Retinal pigment epithelial cell (primary cell): ENCODE measurements around the gene BEST1.
"Not testable (repeated sequence)": the region's sequence is repeated elsewhere in the genome, so short reads cannot be mapped to it uniquely, and the experiment has no call there.

Source experiments
- DNase-seq: peaks from one replicate; pipeline ENCODE4 v3.0.0-alpha.2; 2010; ENCODE audit warnings: low read depth
- H3K4me3 ChIP-seq: 2 replicates; pipeline ENCODE4 v1.5.1; 2011; ENCODE audit warnings: mild to moderate bottlenecking, low read length, control low read depth, moderate library complexity
- TF ChIP-seq, protein P1 (sequence below): conservative IDR thresholded peaks from 2 replicates; pipeline ENCODE4 v1.5.1; 2011; ENCODE audit warnings: low read depth, low read length, control low read depth, inconsistent platforms

Gene BEST1

DNA sequence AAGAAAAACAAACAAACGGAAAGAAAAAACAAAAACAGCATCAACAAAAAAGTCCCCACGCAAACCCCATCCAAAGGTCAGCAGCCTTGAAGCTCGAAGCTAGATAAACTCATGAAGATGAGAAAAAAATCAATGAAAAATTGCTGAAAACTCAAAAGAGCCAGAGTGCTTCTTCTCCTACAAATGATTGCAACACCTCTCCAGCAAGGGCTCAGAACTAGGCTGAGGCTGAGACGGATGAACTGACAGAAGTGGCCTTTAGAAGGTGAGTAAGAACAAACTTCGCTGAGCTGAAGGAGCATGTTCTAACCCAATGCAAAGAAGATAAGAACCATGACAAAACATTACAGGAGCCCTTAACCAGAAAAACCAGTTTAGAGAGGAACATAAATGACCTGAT is 35.7 kb downstream of the BEST1 start:
- no peak overlapping the region for H3K4me3 ChIP-seq
- DNase-seq = no peak
- TF ChIP-seq, protein P1, sequence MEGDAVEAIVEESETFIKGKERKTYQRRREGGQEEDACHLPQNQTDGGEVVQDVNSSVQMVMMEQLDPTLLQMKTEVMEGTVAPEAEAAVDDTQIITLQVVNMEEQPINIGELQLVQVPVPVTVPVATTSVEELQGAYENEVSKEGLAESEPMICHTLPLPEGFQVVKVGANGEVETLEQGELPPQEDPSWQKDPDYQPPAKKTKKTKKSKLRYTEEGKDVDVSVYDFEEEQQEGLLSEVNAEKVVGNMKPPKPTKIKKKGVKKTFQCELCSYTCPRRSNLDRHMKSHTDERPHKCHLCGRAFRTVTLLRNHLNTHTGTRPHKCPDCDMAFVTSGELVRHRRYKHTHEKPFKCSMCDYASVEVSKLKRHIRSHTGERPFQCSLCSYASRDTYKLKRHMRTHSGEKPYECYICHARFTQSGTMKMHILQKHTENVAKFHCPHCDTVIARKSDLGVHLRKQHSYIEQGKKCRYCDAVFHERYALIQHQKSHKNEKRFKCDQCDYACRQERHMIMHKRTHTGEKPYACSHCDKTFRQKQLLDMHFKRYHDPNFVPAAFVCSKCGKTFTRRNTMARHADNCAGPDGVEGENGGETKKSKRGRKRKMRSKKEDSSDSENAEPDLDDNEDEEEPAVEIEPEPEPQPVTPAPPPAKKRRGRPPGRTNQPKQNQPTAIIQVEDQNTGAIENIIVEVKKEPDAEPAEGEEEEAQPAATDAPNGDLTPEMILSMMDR = no peak

DNA sequence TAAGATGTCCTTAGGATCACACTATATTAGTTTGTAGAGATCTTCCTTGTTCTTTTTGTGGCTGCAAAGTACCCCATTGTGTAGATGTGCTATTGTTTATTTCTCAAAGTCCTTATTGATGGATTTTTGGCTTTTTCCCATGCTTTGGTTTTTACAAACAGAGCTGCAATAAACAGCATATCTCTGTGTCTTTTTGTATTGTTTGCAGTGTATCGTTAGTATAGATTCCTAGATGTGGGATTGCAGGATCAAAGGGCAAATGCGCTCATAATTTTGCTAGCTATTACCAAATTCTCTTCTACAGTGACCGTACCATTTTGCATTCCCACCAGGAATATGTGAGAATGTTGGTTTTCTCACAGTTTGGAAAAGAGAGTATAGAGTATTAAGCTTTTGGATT is 44.8 kb downstream of the BEST1 start:
- TF ChIP-seq, protein P1 = no peak
- H3K4me3 ChIP-seq = no peak overlapping the region
- DNase-seq = no peak

DNA sequence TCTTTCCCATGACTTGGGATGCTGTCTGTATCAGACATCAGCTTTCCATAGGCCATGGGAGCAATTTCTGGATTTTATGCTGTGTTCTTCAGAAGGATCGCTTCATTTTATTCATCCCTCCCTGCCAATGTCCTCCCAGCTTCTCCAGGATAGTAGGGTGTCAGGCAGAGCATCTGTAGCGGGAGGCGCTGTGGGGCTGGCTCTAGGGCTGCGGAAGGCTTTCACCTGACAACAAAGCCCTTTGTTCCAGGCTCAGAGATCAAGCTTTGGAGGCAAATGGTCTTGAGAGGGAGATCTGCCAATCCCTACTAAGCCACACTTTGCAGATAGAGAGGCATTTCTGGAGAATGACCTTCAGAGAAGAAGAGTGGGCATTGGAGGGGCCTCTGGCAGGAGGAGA is 46.8 kb downstream of the BEST1 start:
- no peak overlapping the region for H3K4me3 ChIP-seq
- TF ChIP-seq, protein P1 = no peak
- no peak for DNase-seq

DNA sequence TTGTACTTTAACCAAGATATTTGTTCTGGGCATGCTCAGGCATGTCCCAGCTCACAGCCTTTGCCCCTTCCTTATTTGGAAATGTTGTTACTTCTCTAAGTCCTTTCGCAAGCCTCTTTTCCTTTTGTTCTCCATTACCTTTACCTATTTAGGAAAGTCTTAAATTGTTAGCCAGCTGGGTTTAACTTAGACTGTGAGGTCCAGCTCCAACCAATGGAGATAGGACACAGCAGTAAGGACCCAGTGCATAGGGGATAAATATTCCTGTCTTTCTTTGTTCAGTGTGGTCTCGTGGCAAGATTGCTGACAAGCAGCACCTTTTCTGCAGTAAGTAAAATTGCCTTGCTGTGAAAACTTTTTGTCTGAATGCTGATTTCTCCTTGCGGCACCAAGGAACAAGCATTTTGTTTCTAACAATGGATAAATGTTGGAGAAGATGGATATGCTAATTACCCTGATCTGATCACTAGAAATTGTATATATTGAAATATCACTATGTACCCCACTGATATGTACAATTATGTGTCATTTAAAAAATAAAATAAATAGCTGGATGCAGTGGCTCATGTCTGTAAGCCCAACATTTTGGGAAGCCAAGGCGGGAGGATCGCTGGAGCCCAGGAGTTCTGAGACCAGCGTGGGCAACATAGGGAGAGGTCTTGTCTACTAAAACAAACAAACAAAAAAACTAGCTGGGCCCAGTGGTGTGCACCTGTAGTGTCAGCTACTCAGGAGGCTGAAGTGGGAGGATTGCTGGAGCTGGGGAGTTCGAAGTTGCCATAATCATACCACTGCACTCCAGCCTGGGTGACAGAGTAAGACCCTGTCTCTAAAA is 49.2 kb downstream of the BEST1 start:
- H3K4me3 ChIP-seq = no peak overlapping the region
- DNase-seq = no peak
- TF ChIP-seq, protein P1 = no peak

DNA sequence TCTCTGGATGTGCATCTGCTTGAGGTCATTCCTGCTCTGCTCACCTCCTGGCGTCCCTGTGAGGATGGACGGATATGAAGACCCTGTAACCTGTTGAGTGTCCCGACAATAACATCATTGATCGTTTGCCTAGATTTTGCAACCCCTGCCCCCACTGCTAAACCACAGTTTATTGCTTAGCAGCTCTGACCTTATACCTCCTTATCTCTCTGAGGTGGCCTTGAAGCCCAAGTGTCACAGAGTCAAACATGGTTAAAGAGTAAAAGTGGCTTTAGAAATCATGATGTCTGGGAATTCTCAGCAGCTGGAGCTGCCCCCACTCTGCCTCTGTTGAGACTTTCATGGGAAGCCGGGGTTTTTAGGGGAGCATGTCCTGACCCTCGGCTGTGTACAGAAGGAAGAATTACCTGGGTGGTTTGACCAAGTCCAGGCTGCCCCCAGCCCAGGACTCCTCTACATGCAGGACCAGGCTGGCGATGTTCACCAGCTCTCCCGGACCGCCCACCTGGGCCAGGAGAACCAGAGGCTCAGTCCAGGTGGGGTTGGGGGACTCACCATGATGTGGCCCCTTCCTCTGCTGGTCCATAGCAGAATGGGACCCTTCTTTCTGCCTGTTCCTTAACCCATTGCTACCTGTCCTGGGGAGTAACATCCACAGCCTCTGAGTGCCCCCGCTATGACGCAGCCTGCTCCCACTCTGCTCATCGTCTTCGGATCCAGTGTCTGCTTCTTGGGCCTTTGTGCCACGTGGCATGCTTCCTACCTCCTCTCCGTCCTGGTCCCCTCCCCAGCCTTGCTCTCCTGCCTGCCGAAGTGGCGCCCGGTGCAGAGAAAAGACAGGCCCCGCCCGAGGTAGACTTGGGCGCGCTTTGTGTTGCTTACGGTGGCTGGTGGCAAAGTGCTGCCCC is 50.6 kb downstream of the BEST1 start:
- TF ChIP-seq, protein P1 = no peak
- no peak overlapping the region for H3K4me3 ChIP-seq
- DNase-seq = no peak

DNA sequence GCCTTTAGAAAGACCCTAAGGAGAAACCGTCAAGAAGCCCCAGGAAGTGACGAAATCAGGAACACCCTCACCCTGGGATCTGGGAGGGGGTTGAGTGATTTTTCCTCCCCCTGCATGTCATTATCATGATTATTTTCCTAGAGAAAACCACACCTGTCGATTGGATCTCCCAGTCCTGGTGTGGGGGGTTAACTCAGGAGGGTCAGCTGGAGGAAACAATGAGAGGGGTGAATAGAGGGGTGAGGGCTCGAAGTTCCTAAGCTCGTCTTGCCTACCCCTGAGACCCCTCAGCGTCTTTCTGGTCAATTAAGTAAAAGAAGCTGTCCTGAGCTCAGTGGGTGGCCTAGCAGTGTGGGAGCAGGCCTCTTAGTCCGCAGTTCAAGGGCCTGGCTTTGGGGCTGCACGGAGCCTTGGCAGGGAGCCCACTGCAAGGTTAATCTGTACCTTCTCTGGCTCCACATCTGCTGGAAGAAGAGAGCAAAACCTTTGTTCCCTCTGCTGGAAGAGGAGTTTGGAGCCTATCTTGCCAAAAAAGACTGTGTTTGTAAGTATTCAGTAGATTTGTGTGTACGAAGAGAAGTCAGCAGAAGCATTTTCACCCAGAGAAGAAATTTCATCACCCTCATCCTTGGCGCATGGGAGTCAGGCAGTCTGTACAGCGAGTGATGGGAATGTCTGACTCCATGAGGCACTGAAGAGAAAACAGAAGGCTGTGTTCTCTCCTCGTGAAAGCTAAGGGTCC is 51.5 kb downstream of the BEST1 start:
- H3K4me3 ChIP-seq = no peak overlapping the region
- DNase-seq = no peak
- TF ChIP-seq, protein P1 = no peak

DNA sequence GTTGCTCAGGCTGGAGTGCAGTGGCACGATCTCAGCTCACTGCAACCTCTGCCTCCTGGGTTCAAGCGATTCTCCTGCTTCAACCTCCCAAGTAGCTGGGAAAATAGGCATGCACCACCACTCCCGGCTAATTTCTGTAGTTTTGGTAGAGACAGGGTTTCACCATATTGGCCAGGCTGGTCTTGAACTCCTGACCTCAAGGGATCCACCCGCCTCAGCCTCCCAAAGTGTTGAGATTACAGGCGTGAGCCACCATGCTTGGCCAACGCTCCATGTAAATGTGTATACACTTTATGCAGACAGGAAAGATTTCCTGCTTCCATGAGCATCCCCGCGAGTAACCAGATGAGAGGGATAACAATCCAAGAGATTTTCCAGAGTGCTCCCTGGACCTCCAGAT is 52.1 kb downstream of the BEST1 start:
- not testable (repeated sequence) for DNase-seq, H3K4me3 ChIP-seq
